ENCODE results near the gene DIO3. TPM values are rescaled to one million over a fixed set of nuclear protein-coding genes. Genes with fewer than 3 reads are reported as not detected.
"Not testable (repeated sequence)": the region's sequence is repeated elsewhere in the genome, so short reads cannot be mapped to it uniquely, and the experiment has no call there.

DIO3 gene
- total RNA-seq, 2 donors from 2014 or later, result 0.73 to 1.0 TPM

- DNase-seq (no peak), ATAC-seq (no peak)
- intact Hi-C loops (cut with DNase I, micrococcal nuclease), result no loop called here
Observed at GRCh38 chr14:101539880-101540279, 21.4 kb upstream of the DIO3 start.

- no peak for DNase-seq
- no peak for ATAC-seq
- intact Hi-C loops (cut with DNase I, micrococcal nuclease), result no loop called here
Observed at GRCh38 chr14:101540481-101541462, 20.5 kb upstream of the DIO3 start.

GRCh38 chr14:101542391-101542790, 18.9 kb upstream of the DIO3 start:
- intact Hi-C loops (cut with DNase I, micrococcal nuclease), result no loop called here
- ATAC-seq, result peak; percentile 89
- DNase-seq, result peak; percentile 66 to 71

- intact Hi-C loops (cut with DNase I, micrococcal nuclease), result no loop called here
- no peak for DNase-seq
- ATAC-seq, result no peak
Observed at GRCh38 chr14:101543814-101544213, 17.5 kb upstream of the DIO3 start.

GRCh38 chr14:101544550-101544949, 16.7 kb upstream of the DIO3 start:
- no peak for DNase-seq
- intact Hi-C loops (cut with DNase I, micrococcal nuclease), result no loop called here
- no peak for ATAC-seq

GRCh38 chr14:101546706-101547105, 14.6 kb upstream of the DIO3 start:
- intact Hi-C loops (cut with DNase I, micrococcal nuclease), result no loop called here
- DNase-seq, result no peak
- ATAC-seq, result no peak

- intact Hi-C loops (cut with DNase I, micrococcal nuclease), result no loop called here
- ATAC-seq (no peak), DNase-seq (no peak)
Observed at GRCh38 chr14:101547107-101547738, 14.1 kb upstream of the DIO3 start.

- intact Hi-C loops (cut with DNase I, micrococcal nuclease), result no loop called here
- ATAC-seq (no peak), DNase-seq (no peak)
Observed at GRCh38 chr14:101547961-101548669, 13.2 kb upstream of the DIO3 start.

GRCh38 chr14:101548710-101549109, 12.6 kb upstream of the DIO3 start:
- intact Hi-C loops (cut with DNase I, micrococcal nuclease), result no loop called here
- no peak for ATAC-seq
- DNase-seq, result no peak

GRCh38 chr14:101549154-101549553, 12.1 kb upstream of the DIO3 start:
- intact Hi-C loops (cut with DNase I, micrococcal nuclease), result no loop called here
- no peak for DNase-seq

GRCh38 chr14:101550202-101550912, 10.9 kb upstream of the DIO3 start:
- DNase-seq; intact Hi-C loops (cut with DNase I, micrococcal nuclease); ATAC-seq: not testable (repeated sequence)

More at GRCh38 chr14:101549154-101549553, 12.1 kb upstream of the DIO3 start:
- no peak for ATAC-seq

- intact Hi-C loops (cut with DNase I, micrococcal nuclease), result no loop called here
- DNase-seq, result no peak
- ATAC-seq, result no peak
Observed at GRCh38 chr14:101551729-101552595, 9.3 kb upstream of the DIO3 start.

GRCh38 chr14:101552786-101553231, 8.5 kb upstream of the DIO3 start:
- intact Hi-C loops (cut with DNase I, micrococcal nuclease), result no loop called here
- ATAC-seq (peak; percentile 72), DNase-seq (no peak)

- ATAC-seq (no peak), DNase-seq (no peak)
- intact Hi-C loops (cut with DNase I, micrococcal nuclease), result no loop called here
Observed at GRCh38 chr14:101553393-101553792, 7.9 kb upstream of the DIO3 start.

GRCh38 chr14:101553931-101554330, 7.4 kb upstream of the DIO3 start:
- intact Hi-C loops (cut with DNase I, micrococcal nuclease), result no loop called here
- no peak for ATAC-seq
- DNase-seq, result no peak

GRCh38 chr14:101554991-101555668, 6.2 kb upstream of the DIO3 start:
- peak; percentile 69 to 71 for DNase-seq
- ATAC-seq, result peak; percentile 85
- intact Hi-C loops (cut with DNase I, micrococcal nuclease), result no loop called here

- ATAC-seq; intact Hi-C loops (cut with DNase I, micrococcal nuclease); DNase-seq: not testable (repeated sequence)
Observed at GRCh38 chr14:101555669-101556043, 5.6 kb upstream of the DIO3 start.

Measured in left colon (tissue), 2 donors.